GM18867 (cell line): ENCODE results near the gene GPRC5D.

Experiments
- ATAC-seq: cut with Tn5 transposase; IDR thresholded peaks from one replicate; pipeline ENCODE4 v1.9.1; 2021; ENCODE audit warnings: mild to moderate bottlenecking, moderate library complexity; ENCODE audit not compliant: unreplicated experiment

GPRC5D gene

GRCh38 chr12:12952036-12952435 is at the start of gene GPRC5D:
TSS of gene GPRC5D (minus strand) at chr12:12952170. CDS start at chr12:12950384, 1,786 bp downstream.
- no peak for ATAC-seq

GRCh38 chr12:13001775-13002040 is 49.7 kb upstream of the GPRC5D start:
- ATAC-seq = no peak

- ATAC-seq = no peak
Observed at GRCh38 chr12:13000925-13001774, 49.2 kb upstream of the GPRC5D start.

- peak; percentile 25 for ATAC-seq
Observed at GRCh38 chr12:13000616-13000924, 48.6 kb upstream of the GPRC5D start.

- ATAC-seq = peak; percentile 92
Observed at GRCh38 chr12:12999959-13000615, 48.1 kb upstream of the GPRC5D start, which contains the start of gene HEBP1. TSS of gene HEBP1 (minus strand) at chr12:13000265. CDS start at chr12:13000114, 151 bp downstream.

- ATAC-seq = no peak
Observed at GRCh38 chr12:12999271-12999958, 47.4 kb upstream of the GPRC5D start.

- ATAC-seq = no peak
Observed at GRCh38 chr12:12998248-12998647, 46.3 kb upstream of the GPRC5D start.

- no peak for ATAC-seq
Observed at GRCh38 chr12:12997734-12998133, 45.8 kb upstream of the GPRC5D start.

GRCh38 chr12:12997156-12997555 is 45.2 kb upstream of the GPRC5D start:
- ATAC-seq = no peak

- ATAC-seq = no peak
Observed at GRCh38 chr12:12996209-12996608, 44.2 kb upstream of the GPRC5D start.

- no peak for ATAC-seq
Observed at GRCh38 chr12:12995088-12995487, 43.1 kb upstream of the GPRC5D start.

- ATAC-seq = no peak
Observed at GRCh38 chr12:12993367-12993766, 41.4 kb upstream of the GPRC5D start.

- ATAC-seq = no peak
Observed at GRCh38 chr12:12992418-12993130, 40.6 kb upstream of the GPRC5D start.

GRCh38 chr12:12990700-12991468 is 38.9 kb upstream of the GPRC5D start:
- ATAC-seq = no peak

GRCh38 chr12:12987421-12987820 is 35.5 kb upstream of the GPRC5D start:
- no peak for ATAC-seq

GRCh38 chr12:12986775-12987331 is 34.9 kb upstream of the GPRC5D start:
- ATAC-seq = no peak

- peak; percentile 54 for ATAC-seq
Observed at GRCh38 chr12:12985817-12986408, 33.9 kb upstream of the GPRC5D start.

- ATAC-seq = no peak
Observed at GRCh38 chr12:12984149-12984548, 32.2 kb upstream of the GPRC5D start.

- ATAC-seq = no peak
Observed at GRCh38 chr12:12983420-12984035, 31.6 kb upstream of the GPRC5D start.
